Thyroid gland (tissue), 4 donors: ENCODE measurements around the gene MMP20. TPM values are rescaled to one million over a fixed set of nuclear protein-coding genes. Genes with fewer than 3 reads are reported as not detected.

Experiments
- DNase-seq, 2 donors: peaks; one replicate each; pipeline ENCODE4 v3.0.0-alpha.2; 2019
- H3K27ac ChIP-seq, 3 donors: fragments of 200-600 bp; sonication (generic); 1 replicate in 2 of 3; 2 replicates in 1 of 3; pipeline ENCODE4 v1.5.1; 2016 to 2019; ENCODE audit warnings: mild to moderate bottlenecking in 1 of 3, moderate library complexity in 1 of 3
- H3K27me3 ChIP-seq: fragments of 200-600 bp; sonication (generic); one replicate; pipeline ENCODE4 v1.5.1; 2019
- H3K36me3 ChIP-seq, 2 donors: fragments of 200-600 bp; sonication (generic); one replicate each; pipeline ENCODE4 v1.5.1; 2016 to 2019
- H3K4me1 ChIP-seq, 2 donors: fragments of 200-600 bp; sonication (generic); one replicate each; pipeline ENCODE4 v1.5.1; 2017 to 2019
- H3K4me3 ChIP-seq, 3 donors: fragments of 200-600 bp; sonication (generic); replicated peaks in 1 of 3; 1 replicate in 2 of 3; 2 replicates in 1 of 3; pipeline ENCODE4 v1.5.1; 2016; ENCODE audit warnings: mild to moderate bottlenecking in 1 of 3
- H3K9me3 ChIP-seq: fragments of 200-600 bp; sonication (generic); one replicate; pipeline ENCODE4 v1.5.1; 2017
- POLR2A ChIP-seq, 2 donors: fragments of 450-650 bp; IDR thresholded peaks; one replicate each; pipeline ENCODE4 v1.6.1; 2017; ENCODE audit warnings: antibody characterized with exemption in 2 of 2, mild to moderate bottlenecking in 2 of 2, moderate library complexity in 1 of 2
- WGBS, 2 donors: methylation state at CpG; one replicate each; pipeline ENCODE4 v1.1.5; 2017; 5-methylcytosine and 5-hydroxymethylcytosine counted together
- intact Hi-C: fragments of 100-400 bp; cut with DNase I; formaldehyde crosslinking; loops from one replicate; pipeline ENCODE4 v1.15.1; 2023
- total RNA-seq, 4 donors: library from RNA; depleted of rRNA; stranded (reverse); fragments of >200 nt; gene quantifications; one replicate each; pipeline ENCODE4 v1.2.3, GENCODE V29; 2016
- TF ChIP-seq, protein P1 (sequence below), 6 experiments: fragments of 200-600 bp in 3 of 6; fragments of 450-650 bp in 3 of 6; sonication (generic) in 3 of 6; IDR thresholded peaks; one replicate each; pipeline ENCODE4 v1.5.1; 2016 to 2019; ENCODE audit warnings: antibody characterized with exemption in 6 of 6, mild to moderate bottlenecking in 2 of 6, inconsistent platforms in 1 of 6, moderate library complexity in 1 of 6

MMP20 gene
- total RNA-seq, 4 donors from 2014 or later = not detected

DNA sequence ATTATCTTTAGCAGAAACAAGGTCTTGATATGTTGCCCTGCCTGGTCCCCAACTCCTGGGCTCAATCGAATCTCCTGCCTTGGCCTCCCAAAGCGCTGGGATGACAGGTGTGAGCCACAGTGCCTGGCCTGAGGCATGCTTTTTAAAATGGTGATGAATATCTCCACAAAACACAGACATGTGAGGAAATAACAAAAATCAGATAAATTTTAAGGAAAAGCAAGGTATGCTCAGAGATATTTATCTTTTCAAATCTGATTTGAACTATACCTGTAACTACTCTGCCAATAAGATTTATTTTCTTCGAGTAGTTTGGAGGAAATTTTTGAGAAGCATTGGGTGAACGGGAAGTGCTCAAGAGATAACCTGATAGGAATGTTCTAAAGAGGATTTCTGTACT is 35.9 kb upstream of the MMP20 start:
- 85 to 89% methylated on average over 4 of the region's 4 CpGs for WGBS, 2 donors
- Histone ChIP-seq H3K36me3 (no peaks in the 10 kb centered on the region), H3K9me3 (no peaks in the 10 kb centered on the region), H3K27me3 (no peaks in the 10 kb centered on the region), H3K4me1 (no peaks in the 10 kb centered on the region), H3K27ac (no peak overlapping the region), H3K4me3 (no peak overlapping the region)
- TF ChIP-seq POLR2A (IDR thresholded peaks at IDR 0.05) = no peak
- TF ChIP-seq, protein P1, sequence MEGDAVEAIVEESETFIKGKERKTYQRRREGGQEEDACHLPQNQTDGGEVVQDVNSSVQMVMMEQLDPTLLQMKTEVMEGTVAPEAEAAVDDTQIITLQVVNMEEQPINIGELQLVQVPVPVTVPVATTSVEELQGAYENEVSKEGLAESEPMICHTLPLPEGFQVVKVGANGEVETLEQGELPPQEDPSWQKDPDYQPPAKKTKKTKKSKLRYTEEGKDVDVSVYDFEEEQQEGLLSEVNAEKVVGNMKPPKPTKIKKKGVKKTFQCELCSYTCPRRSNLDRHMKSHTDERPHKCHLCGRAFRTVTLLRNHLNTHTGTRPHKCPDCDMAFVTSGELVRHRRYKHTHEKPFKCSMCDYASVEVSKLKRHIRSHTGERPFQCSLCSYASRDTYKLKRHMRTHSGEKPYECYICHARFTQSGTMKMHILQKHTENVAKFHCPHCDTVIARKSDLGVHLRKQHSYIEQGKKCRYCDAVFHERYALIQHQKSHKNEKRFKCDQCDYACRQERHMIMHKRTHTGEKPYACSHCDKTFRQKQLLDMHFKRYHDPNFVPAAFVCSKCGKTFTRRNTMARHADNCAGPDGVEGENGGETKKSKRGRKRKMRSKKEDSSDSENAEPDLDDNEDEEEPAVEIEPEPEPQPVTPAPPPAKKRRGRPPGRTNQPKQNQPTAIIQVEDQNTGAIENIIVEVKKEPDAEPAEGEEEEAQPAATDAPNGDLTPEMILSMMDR (IDR thresholded peaks at IDR 0.05) = no peak
- intact Hi-C loops = loop anchor here (10.0 kb wide), 1 partner anchor 316 kb away; the partner anchor contains the start of gene BIRC2
- DNase-seq = no peak

DNA sequence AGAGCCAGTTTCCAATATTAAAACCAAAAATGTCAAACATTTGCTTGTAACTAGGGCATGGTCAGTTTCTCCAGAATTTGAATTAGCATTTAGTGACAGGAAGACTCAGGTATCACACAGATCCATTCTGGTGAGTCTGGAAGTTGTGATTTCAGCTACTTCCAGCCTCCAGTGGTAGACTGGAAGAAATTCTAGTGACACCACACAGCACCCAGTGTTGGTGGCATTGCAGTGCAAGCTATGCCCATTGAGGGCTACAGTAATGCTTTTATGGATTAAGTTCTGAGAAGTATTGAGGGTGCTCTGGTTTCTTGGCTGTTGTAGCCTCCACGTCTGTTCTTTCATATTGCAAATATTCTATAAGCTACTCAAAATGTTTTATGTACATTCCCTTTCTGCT is 31.4 kb upstream of the MMP20 start:
- TF ChIP-seq POLR2A (IDR thresholded peaks at IDR 0.05) = no peak
- TF ChIP-seq, protein P1 (IDR thresholded peaks at IDR 0.05) = no peak
- 87 to 89% methylated on average over 1 of the region's 1 CpG for WGBS, 2 donors

DNA sequence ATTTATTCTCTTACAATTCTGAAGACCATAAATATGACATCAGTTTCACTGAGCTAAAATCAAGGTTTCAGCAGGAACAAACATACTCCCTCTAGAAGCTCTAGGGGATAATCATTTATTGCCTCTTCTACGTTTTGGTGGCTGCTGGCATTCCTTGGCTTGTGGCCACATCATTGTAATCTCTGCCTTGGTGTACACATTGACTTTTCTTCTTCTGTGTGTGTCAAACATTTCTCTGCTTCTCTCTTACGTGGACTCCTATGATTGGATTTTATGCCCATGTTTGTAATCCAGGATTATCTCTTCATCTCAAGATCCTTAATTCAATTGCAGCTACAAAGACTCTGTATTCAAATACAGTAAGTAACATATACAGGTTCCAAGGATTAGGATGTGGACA is 30.4 kb upstream of the MMP20 start:
- H3K36me3 ChIP-seq = no peaks in the 10 kb centered on the region
- intact Hi-C loops = no loop called here
- no peaks in the 10 kb centered on the region for H3K9me3 ChIP-seq
- TF ChIP-seq POLR2A (IDR thresholded peaks at IDR 0.05) = no peak
- TF ChIP-seq, protein P1 (IDR thresholded peaks at IDR 0.05) = no peak
- WGBS, 2 donors = 76 to 83% methylated on average over 2 of the region's 2 CpGs
- no peak overlapping the region for H3K27ac ChIP-seq
- DNase-seq = no peak
- no peaks in the 10 kb centered on the region for H3K27me3 ChIP-seq
- H3K4me3 ChIP-seq = no peak overlapping the region
- H3K4me1 ChIP-seq = no peaks in the 10 kb centered on the region

More for the DNA sequence above, 31.4 kb upstream of the MMP20 start:
- no peaks in the 10 kb centered on the region for H3K27me3 ChIP-seq
- intact Hi-C loops = no loop called here
- no peak for DNase-seq
- no peaks in the 10 kb centered on the region for H3K4me1 ChIP-seq
- H3K36me3 ChIP-seq = no peaks in the 10 kb centered on the region
- H3K4me3 ChIP-seq = no peak overlapping the region
- H3K27ac ChIP-seq = no peak overlapping the region
- no peaks in the 10 kb centered on the region for H3K9me3 ChIP-seq

DNA sequence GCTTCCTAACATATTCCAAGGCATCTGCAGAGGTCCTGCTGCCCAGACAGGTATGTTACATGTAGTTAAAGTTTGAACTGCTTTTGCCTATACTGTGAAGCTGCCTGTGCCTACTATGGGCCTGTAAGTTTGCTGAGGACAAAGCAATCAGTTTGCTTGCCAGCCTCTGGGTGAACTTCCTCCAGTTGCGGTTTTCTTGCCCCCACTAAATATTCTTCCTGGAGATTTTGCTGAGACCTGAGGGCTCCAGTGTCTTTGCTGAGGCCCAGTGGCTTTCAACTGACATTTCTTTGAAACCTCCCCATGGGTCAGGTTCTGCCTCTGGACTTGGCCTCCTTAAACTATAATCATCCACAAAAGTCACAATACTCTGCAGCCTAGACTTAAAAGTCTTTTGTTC is 29.6 kb upstream of the MMP20 start:
- H3K4me3 ChIP-seq = no peak overlapping the region
- H3K36me3 ChIP-seq = no peaks in the 10 kb centered on the region
- no peaks in the 10 kb centered on the region for H3K4me1 ChIP-seq
- intact Hi-C loops = no loop called here
- H3K9me3 ChIP-seq = no peaks in the 10 kb centered on the region
- no peak for TF ChIP-seq POLR2A (IDR thresholded peaks at IDR 0.05)
- TF ChIP-seq, protein P1 (IDR thresholded peaks at IDR 0.05) = no peak
- H3K27ac ChIP-seq = no peak overlapping the region
- DNase-seq = no peak
- WGBS, 2 donors = 85 to 86% methylated on average over 1 of the region's 1 CpG
- H3K27me3 ChIP-seq = no peaks in the 10 kb centered on the region

DNA sequence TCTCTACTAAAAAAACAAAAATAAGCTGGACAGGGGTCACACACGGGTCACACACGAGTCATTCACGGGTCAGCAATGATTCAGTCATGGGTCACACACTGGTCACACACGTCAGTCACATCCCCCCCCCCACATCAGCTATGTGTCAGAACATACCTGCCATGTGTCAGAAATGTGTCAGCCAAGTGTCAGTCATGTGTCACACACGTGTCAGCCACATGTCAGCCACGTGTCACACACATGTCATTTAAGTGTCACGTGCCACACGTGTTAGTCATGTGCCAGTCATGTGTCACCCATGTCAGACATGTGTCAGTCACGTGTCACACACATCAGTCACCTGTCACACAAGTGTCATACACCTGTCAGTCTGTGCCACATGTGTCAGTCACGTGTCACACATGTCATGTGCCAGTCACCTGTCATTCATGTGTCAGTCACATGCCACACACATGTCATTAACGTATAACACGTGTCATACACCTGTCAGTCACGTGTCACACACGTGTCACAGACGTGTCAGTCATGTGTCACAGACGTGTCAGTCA is 28.7 kb upstream of the MMP20 start:
- H3K9me3 ChIP-seq = no peaks in the 10 kb centered on the region
- H3K36me3 ChIP-seq = no peaks in the 10 kb centered on the region
- H3K4me3 ChIP-seq = no peak overlapping the region
- 90 to 92% methylated on average over 12 to 16 of the region's 16 CpGs for WGBS, 2 donors
- intact Hi-C loops = no loop called here
- H3K27me3 ChIP-seq = no peaks in the 10 kb centered on the region
- no peak overlapping the region for H3K27ac ChIP-seq
- no peak for DNase-seq
- TF ChIP-seq, protein P1 (IDR thresholded peaks at IDR 0.05) = no peak
- no peak for TF ChIP-seq POLR2A (IDR thresholded peaks at IDR 0.05)
- no peaks in the 10 kb centered on the region for H3K4me1 ChIP-seq
